ENCODE results near the gene TMEM178B. TPM values are rescaled to one million over a fixed set of nuclear protein-coding genes. Genes with fewer than 3 reads are reported as not detected.
"Not testable (repeated sequence)": the region's sequence is repeated elsewhere in the genome, so short reads cannot be mapped to it uniquely, and the experiment has no call there.

The TMEM178B gene
- polyA plus RNA-seq, 2 of the 4 experiments (the other 2 are of a cell fraction), result 0.88 to 0.93 TPM

- no peak overlapping the region for H3K4me3 ChIP-seq
These were observed 5.4 kb downstream of the TMEM178B start for GRCh38 chr7:141079219-141079618.

GRCh38 chr7:141089490-141089889 lies 15.6 kb downstream of the TMEM178B start:
- H3K4me3 ChIP-seq; H3K27ac ChIP-seq; FAIRE-seq; H3K9me3 ChIP-seq; H3K4me2 ChIP-seq; DNase-seq (ENCODE audit: low read depth in 1 of 2, low spot score in 1 of 2); H3K4me1 ChIP-seq; ATAC-seq; CTCF ChIA-PET; POLR2A ChIA-PET: not testable (repeated sequence)
- WGBS (ENCODE audit: missing lambda C conversion rate), result 65% methylated on average over 2 of the region's 2 CpGs

More at GRCh38 chr7:141079219-141079618, 5.4 kb downstream of the TMEM178B start:
- ATAC-seq (no peak), DNase-seq (ENCODE audit: low read depth in 1 of 2, low spot score in 1 of 2) (no peak), FAIRE-seq (no peak)
- TF ChIP-seq CEBPB (IDR thresholded peaks at IDR 0.05) (no peak), CBX2 (IDR thresholded peaks at IDR 0.05; ENCODE audit: borderline replicate concordance, low read depth) (no peak), REST (IDR thresholded peaks at IDR 0.05) (peak; percentile 32; the same call in 1 of the 2 replicates)
- ChIA-PET CTCF (no interaction called here), POLR2A (no interaction called here)
- no peak overlapping the region for H3K27ac ChIP-seq
- no peak overlapping the region for H3K4me2 ChIP-seq
- WGBS (ENCODE audit: missing lambda C conversion rate), result 50% methylated on average over 8 of the region's 8 CpGs
- H3K4me1 ChIP-seq, result no peaks in the 10 kb centered on the region
- H3K9me3 ChIP-seq, result no peaks in the 10 kb centered on the region

GRCh38 chr7:141094336-141095070 lies 20.6 kb downstream of the TMEM178B start:
- no peak for ATAC-seq
- DNase-seq (ENCODE audit: low read depth in 1 of 2, low spot score in 1 of 2), result no peak
- FAIRE-seq, result no peak
- no peaks in the 10 kb centered on the region for H3K9me3 ChIP-seq
- no peak overlapping the region for H3K4me3 ChIP-seq
- WGBS (ENCODE audit: missing lambda C conversion rate), result 7% methylated on average over 3 of the region's 3 CpGs
- TF ChIP-seq PHF8 (IDR thresholded peaks at IDR 0.05; ENCODE audit: borderline replicate concordance, low read depth), result no peak
- no peak for TF ChIP-seq JUNB (IDR thresholded peaks at IDR 0.05)
- TF ChIP-seq RARB (CRISPR knock-in tag; IDR thresholded peaks at IDR 0.05), result no peak
- no peak for TF ChIP-seq JUN (IDR thresholded peaks at IDR 0.05)
- H3K27ac ChIP-seq, result no peak overlapping the region
- no peaks in the 10 kb centered on the region for H3K4me1 ChIP-seq
- H3K4me2 ChIP-seq, result no peak overlapping the region
- POLR2A ChIA-PET, result no interaction called here
- CTCF ChIA-PET, result interaction anchor here (1.1 kb wide), 1 partner anchor 507 kb away, joined by 3 read pairs; no protein-coding TSS in a partner anchor

GRCh38 chr7:141097430-141097829 lies 23.6 kb downstream of the TMEM178B start:
- POLR2A ChIA-PET, result no interaction called here
- Histone ChIP-seq H3K27ac (no peak overlapping the region), H3K4me2 (no peak overlapping the region), H3K4me1 (no peaks in the 10 kb centered on the region), H3K4me3 (no peak overlapping the region), H3K9me3 (no peaks in the 10 kb centered on the region)
- 28% methylated on average over 4 of the region's 4 CpGs for WGBS (ENCODE audit: missing lambda C conversion rate)
- CTCF ChIA-PET, result interaction anchor here (0.6 kb wide), 1 partner anchor 18 kb away, joined by 3 read pairs; no protein-coding TSS in a partner anchor
- DNase-seq (ENCODE audit: low read depth in 1 of 2, low spot score in 1 of 2) (peak in 1 of 2 experiments; percentile 6), ATAC-seq (no peak), FAIRE-seq (no peak)
- TF ChIP-seq BCL3 (IDR thresholded peaks at IDR 0.05) (no peak), GATA3 (IDR thresholded peaks at IDR 0.05; ENCODE audit: borderline replicate concordance) (no peak), EHMT2 (IDR thresholded peaks at IDR 0.05; ENCODE audit: low read depth) (peak; percentile 67; the same call in 1 of the 2 replicates), USF2 (IDR thresholded peaks at IDR 0.05) (no peak), ATOH8 (CRISPR knock-in tag; IDR thresholded peaks at IDR 0.05; ENCODE audit: low read depth) (no peak), BHLHE40 (IDR thresholded peaks at IDR 0.05; ENCODE audit: low read depth, low read length) (no peak), E2F6 (IDR thresholded peaks at IDR 0.05; ENCODE audit: borderline replicate concordance, low read depth) (no peak), TFCP2L1 (CRISPR knock-in tag; IDR thresholded peaks at IDR 0.05) (no peak), KDM5A (IDR thresholded peaks at IDR 0.05) (no peak), REST (IDR thresholded peaks at IDR 0.05) (peak; percentile 91), NFE2L2 (conservative IDR thresholded peaks at IDR 0.05; ENCODE audit: low read length) (no peak)

Data from A549 (cell line).